Ishikawa (cell line): Measurements from ENCODE around the gene PCSK4.

Source experiments
- CEBPB ChIP-seq: IDR thresholded peaks from 2 replicates; pipeline ENCODE4 v1.6.1; 2012
- CREB1 ChIP-seq: IDR thresholded peaks from 2 replicates; pipeline ENCODE4 v1.6.1; 2012; ENCODE audit warnings: low read depth
- EGR1 ChIP-seq: IDR thresholded peaks from 2 replicates; pipeline ENCODE4 v1.6.1; 2012
- EP300 ChIP-seq: IDR thresholded peaks from 2 replicates; pipeline ENCODE4 v1.6.1; 2012; ENCODE audit warnings: borderline replicate concordance
- FOXM1 ChIP-seq: IDR thresholded peaks from 2 replicates; pipeline ENCODE4 v1.6.1; 2012; ENCODE audit warnings: low read depth, borderline replicate concordance
- MAX ChIP-seq: IDR thresholded peaks from 2 replicates; pipeline ENCODE4 v1.6.1; 2012
- NFIC ChIP-seq: IDR thresholded peaks from 2 replicates; pipeline ENCODE4 v1.6.1; 2012
- REST ChIP-seq: IDR thresholded peaks from 2 replicates; pipeline ENCODE4 v1.6.1; 2012; ENCODE audit warnings: low read depth, mild to moderate bottlenecking
- TAF1 ChIP-seq: IDR thresholded peaks from 2 replicates; pipeline ENCODE4 v1.6.1; 2012; ENCODE audit warnings: low read depth, mild to moderate bottlenecking
- TCF12 ChIP-seq: IDR thresholded peaks from 2 replicates; pipeline ENCODE4 v1.6.1; 2012; ENCODE audit warnings: low read depth
- TEAD4 ChIP-seq: IDR thresholded peaks from 2 replicates; pipeline ENCODE4 v1.6.1; 2012
- USF1 ChIP-seq: IDR thresholded peaks from 2 replicates; pipeline ENCODE4 v1.6.1; 2012
- YY1 ChIP-seq: IDR thresholded peaks from 2 replicates; pipeline ENCODE4 v1.6.1; 2012; ENCODE audit warnings: low read depth
- ZBTB7A ChIP-seq: IDR thresholded peaks from 2 replicates; pipeline ENCODE4 v1.6.1; 2012; ENCODE audit warnings: low read depth

PCSK4 gene

GRCh38 chr19:1452802-1453524, 37.2 kb downstream of the PCSK4 start:
- no peak for TF ChIP-seq TAF1
- TF ChIP-seq CEBPB: no peak
- TF ChIP-seq YY1: no peak
- no peak for TF ChIP-seq ZBTB7A
- TF ChIP-seq EGR1: no peak
- TF ChIP-seq REST: no peak
- no peak for TF ChIP-seq NFIC
- TF ChIP-seq TEAD4: no peak
- TF ChIP-seq USF1: no peak
- no peak for TF ChIP-seq CREB1
- no peak for TF ChIP-seq TCF12

- no peak for TF ChIP-seq TEAD4
- TF ChIP-seq EGR1: no peak
- TF ChIP-seq USF1: no peak
- TF ChIP-seq ZBTB7A: no peak
- TF ChIP-seq REST: no peak
- no peak for TF ChIP-seq CEBPB
- no peak for TF ChIP-seq FOXM1
- TF ChIP-seq EP300: no peak
- TF ChIP-seq MAX: no peak
- TF ChIP-seq NFIC: no peak
- no peak for TF ChIP-seq TCF12
- no peak for TF ChIP-seq CREB1
Observed at GRCh38 chr19:1451916-1452801, 38.0 kb downstream of the PCSK4 start.

GRCh38 chr19:1450735-1451731, 39.1 kb downstream of the PCSK4 start:
- TF ChIP-seq TAF1: no peak
- no peak for TF ChIP-seq ZBTB7A
- no peak for TF ChIP-seq TEAD4
- TF ChIP-seq CEBPB: no peak
- TF ChIP-seq NFIC: no peak
- TF ChIP-seq YY1: no peak
- no peak for TF ChIP-seq TCF12
- no peak for TF ChIP-seq EP300
- TF ChIP-seq FOXM1: no peak

- TF ChIP-seq USF1: no peak
- peak; percentile 75 for TF ChIP-seq EGR1
- TF ChIP-seq REST: 0 out of 2 replicates have a peak, but pooled peaks have one; percentile 18
- no peak for TF ChIP-seq NFIC
- TF ChIP-seq ZBTB7A: peak; percentile 93
- no peak for TF ChIP-seq CEBPB
Observed at GRCh38 chr19:1449467-1450442, 40.4 kb downstream of the PCSK4 start, which contains the start of gene APC2. Gene APC2 (plus strand): TSS chr19:1450121. CDS start chr19:1453002, 2,881 bp downstream.
